CD4-positive, alpha-beta T cell treated with Interleukin-21 for 1 hour (primary cell): ENCODE results near the gene CTDSP1.

ENCODE experiments used
- DNase-seq: peaks from one replicate; pipeline ENCODE4 v3.0.0-alpha.2; 2020

Gene CTDSP1

DNA sequence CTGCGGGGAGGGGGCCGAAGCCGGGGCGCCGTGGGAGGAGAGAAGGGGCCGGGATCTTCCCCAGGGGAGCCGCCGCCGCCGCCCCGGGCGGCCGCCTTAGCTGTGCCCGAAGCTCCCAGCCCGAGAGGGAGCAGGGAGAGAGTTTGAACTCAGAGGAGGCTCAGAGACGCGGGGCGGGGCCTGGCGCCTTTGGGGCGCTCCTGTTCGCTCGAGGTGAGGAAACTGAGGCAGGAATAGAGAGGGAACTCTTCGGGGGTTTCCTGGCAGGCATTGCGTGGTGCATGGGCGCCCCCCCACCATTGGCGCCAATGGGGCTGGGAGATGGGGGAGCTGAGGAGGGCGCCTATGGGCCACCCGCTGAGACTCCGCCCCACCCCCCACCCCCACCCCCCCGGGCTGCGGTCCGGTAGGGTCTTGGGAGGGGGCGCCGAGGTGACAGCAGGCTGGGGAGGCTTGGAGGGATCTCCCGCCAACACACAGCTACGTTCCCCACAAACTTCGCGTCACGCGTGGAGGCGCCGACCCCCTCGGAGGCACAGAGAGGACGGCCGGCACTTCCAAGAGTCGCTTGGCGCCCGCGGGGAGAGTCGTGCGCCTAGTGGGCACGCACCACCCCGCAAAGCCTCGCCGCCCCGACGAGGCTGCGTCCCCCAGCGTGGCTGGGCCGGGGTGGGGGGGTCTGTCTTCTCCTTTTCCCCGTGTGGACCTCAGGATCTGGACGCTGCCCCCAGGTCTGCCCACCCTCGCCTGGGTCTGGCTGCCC, 680 bp downstream of the CTDSP1 start:
- DNase-seq, result peak; percentile 50

DNA sequence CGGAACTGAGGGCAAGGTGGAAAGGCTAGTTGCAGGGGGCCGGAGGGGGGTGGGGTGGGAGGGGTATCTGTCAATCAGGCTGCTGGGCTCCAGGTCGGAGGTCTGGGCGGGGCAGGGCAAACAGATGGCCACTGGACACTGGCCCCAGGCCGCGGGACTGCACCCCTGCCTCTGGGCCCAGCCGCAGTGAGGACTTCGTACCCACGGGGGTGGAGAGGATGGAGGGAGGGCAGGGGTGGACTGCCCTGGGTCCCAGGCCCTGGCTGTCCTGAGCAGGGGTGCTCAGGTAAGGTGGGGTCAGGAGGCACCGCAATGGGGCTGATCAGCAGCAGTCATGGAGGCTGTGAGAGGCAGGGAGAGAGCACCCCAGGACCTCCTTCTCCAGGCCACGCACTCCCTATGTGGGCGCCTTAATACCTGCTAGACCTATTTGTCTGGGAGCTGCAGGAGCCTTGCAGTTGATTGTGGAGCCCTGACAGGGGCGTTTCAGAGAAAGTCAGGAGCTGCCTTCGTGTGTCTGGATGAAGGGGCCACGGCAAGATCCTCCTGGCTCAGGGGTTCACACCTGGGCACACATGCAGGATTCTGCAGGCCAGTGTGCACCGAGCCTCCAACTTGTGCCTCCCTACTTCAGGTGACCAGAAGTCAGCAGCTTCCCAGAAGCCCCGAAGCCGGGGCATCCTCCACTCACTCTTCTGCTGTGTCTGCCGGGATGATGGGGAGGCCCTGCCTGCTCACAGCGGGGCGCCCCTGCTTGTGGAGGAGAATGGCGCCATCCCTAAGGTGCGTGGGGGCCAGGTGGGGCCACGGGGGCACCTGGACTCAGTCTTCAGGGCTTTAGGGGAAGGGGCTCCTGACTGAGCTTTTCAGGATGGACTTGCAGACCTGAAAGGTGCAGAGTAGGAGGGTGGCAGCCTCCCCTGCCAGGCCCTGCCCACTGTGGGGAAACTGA, 1.5 kb downstream of the CTDSP1 start:
- DNase-seq, result no peak

GRCh38 chr2:218401890-218402289, 2.2 kb downstream of the CTDSP1 start:
- no peak for DNase-seq

GRCh38 chr2:218402491-218402901, 2.8 kb downstream of the CTDSP1 start:
- no peak for DNase-seq

- no peak for DNase-seq
Measured at GRCh38 chr2:218402911-218403411, 3.3 kb downstream of the CTDSP1 start.

DNA sequence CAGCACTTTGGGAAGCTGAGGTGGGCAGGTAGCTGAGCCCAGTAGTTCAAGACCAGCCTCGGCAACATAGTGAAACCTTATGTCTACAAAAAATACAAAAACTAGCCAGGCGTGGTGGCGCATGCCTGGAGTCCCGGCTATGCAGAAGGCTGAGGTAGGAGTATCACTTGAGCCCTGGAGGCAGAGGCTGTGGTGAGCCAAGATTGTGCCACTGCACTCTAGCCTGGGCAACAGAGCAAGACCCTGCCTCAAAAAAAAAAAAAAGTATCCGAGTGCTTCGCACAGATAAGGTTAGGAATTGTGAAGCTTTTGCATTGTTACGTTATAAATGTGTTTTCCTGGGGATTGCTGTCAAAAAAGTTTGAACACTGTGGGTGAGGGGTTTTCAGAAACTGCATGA, 4.1 kb downstream of the CTDSP1 start:
- DNase-seq, result no peak

GRCh38 chr2:218404351-218405085, 4.8 kb downstream of the CTDSP1 start:
- DNase-seq, result no peak

DNA sequence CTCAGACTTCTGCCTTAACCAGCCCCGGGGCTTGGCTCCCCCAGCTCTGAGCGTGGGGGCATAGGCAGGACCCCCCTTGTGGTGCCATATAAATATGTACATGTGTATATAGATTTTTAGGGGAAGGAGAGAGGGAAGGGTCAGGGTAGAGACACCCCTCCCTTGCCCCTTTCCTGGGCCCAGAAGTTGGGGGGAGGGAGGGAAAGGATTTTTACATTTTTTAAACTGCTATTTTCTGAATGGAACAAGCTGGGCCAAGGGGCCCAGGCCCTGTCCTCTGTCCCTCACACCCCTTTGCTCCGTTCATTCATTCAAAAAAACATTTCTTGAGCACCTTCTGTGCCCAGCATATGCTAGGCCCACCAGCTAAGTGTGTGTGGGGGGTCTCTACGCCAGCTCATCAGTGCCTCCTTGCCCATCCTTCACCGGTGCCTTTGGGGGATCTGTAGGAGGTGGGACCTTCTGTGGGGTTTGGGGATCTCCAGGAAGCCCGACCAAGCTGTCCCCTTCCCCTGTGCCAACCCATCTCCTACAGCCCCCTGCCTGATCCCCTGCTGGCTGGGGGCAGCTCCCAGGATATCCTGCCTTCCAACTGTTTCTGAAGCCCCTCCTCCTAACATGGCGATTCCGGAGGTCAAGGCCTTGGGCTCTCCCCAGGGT, 5.5 kb downstream of the CTDSP1 start:
- DNase-seq, result no peak

DNA sequence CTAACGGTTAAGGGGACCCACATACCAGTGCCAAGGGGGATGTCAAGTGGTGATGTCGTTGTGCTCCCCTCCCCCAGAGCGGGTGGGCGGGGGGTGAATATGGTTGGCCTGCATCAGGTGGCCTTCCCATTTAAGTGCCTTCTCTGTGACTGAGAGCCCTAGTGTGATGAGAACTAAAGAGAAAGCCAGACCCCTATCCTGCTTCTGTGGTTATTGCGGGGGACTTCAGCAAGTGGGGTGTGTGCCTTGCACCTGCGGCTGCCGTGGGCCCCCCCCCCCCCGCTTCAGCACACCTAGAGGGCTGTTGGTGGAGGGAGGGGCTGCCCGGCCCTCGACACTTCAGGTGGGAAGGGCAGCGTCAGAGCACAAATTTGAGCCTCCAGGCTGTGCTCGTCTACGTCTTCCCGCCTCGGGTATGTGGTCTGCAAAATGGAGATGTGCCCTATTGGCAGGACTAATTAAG, 6.1 kb downstream of the CTDSP1 start:
- DNase-seq, result no peak

GRCh38 chr2:218406209-218406948, 6.7 kb downstream of the CTDSP1 start:
- peak; percentile 94 for DNase-seq

GRCh38 chr2:218406949-218407618, 7.4 kb downstream of the CTDSP1 start:
- peak; percentile 74 for DNase-seq

GRCh38 chr2:218407717-218408116, 8.0 kb downstream of the CTDSP1 start:
- DNase-seq, result no peak

GRCh38 chr2:218418321-218418716, 18.7 kb downstream of the CTDSP1 start:
- DNase-seq, result no peak

DNA sequence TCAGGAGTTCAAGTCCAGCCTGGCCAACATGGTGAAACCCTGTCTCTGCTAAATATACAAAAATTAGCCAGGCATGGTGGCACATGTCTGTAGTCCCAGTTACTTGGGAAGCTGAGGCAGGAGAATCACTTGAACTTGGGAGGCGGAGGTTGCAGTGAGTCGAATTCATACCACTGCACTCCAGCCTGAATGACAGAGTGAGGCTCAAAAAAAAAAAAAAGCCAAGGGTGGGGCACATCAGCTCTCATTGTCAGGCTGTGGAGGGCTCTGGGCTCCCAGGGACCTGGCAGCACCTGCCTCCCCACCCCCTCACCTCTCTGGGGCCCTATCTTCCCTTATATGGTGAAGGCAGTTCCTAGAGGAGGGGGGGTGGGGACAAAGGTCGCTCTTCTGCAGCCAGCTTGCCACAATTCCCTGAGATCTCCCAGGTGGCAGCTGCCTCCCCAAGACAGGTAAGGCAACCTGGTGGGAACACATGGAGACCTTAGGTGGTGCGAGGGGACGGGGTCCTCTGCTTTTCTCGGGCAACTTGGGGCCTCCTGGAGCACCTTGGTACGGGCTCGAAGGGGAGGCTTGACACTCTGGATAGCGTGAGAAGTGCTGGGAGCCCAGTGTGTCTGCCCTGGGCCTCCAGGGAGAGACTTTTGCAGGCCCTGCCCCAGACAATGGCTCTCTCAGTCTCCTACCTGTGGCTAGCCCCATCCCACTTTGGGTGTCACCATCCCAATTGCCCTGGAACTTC, 19.2 kb downstream of the CTDSP1 start, which contains the start of gene VIL1:
Gene VIL1, plus strand, starts transcription at position 407 of the 742 bp plus-strand sequence. CDS start 4,656 bp downstream, outside the sequence.
- DNase-seq, result no peak

DNA sequence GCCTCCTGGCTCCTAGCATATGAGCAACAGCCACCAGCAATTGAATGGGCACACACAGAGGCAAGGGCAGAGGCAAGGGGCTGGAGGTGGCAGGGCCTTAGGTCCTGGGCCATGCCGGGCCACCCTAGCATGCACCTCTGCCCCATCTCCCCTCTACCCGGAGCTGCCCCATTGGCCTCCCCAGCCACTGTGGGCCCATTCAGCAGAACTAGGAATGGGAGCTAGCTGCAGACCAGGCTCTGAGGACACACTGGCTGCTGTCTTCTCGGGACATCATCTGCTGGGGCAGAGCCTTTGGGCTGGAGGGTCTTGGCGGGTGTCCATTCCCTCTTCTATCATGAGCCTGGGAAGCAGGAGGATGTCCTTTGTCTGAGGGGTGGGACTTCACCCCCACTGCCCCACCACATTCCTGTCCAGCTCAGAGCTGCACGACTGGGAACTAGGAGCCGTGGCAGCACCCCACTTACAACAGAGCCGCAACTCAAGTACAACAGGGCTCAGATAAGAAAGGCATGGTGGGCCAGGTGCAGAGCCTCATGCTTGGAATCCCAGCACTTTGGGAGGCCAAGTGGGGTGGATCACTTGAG, 20.1 kb downstream of the CTDSP1 start:
- no peak for DNase-seq

GRCh38 chr2:218421027-218421426, 21.4 kb downstream of the CTDSP1 start:
- DNase-seq, result no peak

DNA sequence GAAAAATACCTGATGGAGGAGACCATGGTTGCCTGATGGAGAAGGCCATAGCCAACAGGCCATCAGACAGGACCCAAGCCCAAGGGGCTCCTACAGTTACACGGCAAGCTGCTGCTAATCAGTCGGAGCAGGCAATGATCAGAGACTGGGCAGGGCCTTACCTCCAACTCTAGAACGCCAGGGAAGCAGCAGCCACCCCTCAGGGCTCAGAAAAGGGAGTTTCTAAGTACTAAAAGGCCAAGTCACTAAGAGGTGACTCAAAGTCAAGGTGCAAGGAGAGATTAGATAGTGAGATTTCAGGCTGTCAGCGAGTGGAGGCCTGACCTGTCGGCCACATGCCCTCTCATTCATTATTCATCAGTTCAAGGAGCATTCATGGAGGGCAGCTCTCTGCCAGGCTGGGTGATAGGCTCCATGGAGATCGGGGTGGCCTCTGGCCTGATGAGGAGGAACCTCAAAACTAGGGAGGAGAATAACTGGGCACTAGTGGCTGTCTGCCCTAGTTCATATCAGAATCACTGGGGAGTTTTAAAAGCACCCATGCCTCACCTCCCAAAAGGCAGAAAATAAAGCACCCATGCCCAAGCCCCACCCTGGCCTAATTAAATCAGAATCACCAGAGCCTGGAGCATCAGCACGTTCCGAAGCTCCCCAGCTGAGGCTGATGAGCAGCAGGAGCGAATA, 22.9 kb downstream of the CTDSP1 start:
- DNase-seq, result no peak

- no peak for DNase-seq
Measured at GRCh38 chr2:218423584-218423983, 23.9 kb downstream of the CTDSP1 start.

GRCh38 chr2:218425531-218425930, 25.9 kb downstream of the CTDSP1 start:
- no peak for DNase-seq
